CD14-positive monocyte (primary cell): ENCODE results near the gene GPRC5B. TPM values are rescaled to one million over a fixed set of nuclear protein-coding genes. Genes with fewer than 3 reads are reported as not detected.

ENCODE experiments used
- DNase-seq, 3 donors: peaks; one replicate each; pipeline ENCODE4 v3.0.0-alpha.2; 2011 to 2022
- H2AFZ ChIP-seq: 2 replicates; pipeline ENCODE4 v1.6.0; 2012; ENCODE audit warnings: mild to moderate bottlenecking, low read depth, low read length, inconsistent platforms; ENCODE audit not compliant: insufficient read depth, poor library complexity, severe bottlenecking
- H3K27ac ChIP-seq, 2 donors: 1 replicate in 1 of 2; 2 replicates in 1 of 2; pipeline ENCODE4 v1.5.1; 2012 to 2013; ENCODE audit warnings: low read length in 2 of 2, control low read depth in 1 of 2, inconsistent platforms in 1 of 2, low read depth in 1 of 2, mild to moderate bottlenecking in 1 of 2
- H3K27me3 ChIP-seq, 2 donors: one replicate each; pipeline versions ENCODE4 v1.6.0 to v1.6.1; 2011 to 2013; ENCODE audit warnings: low read length in 2 of 2; ENCODE audit not compliant: control insufficient read depth in 2 of 2, insufficient read depth in 2 of 2
- H3K36me3 ChIP-seq, 2 donors: replicated peaks in 1 of 2; 1 replicate in 1 of 2; 2 replicates in 1 of 2; pipeline versions ENCODE4 v1.5.1 to v1.6.1; 2012 to 2013; ENCODE audit warnings: low read length in 2 of 2, control low read depth in 1 of 2, inconsistent platforms in 1 of 2, mild to moderate bottlenecking in 1 of 2; ENCODE audit not compliant: insufficient read depth in 2 of 2, control insufficient read depth in 1 of 2
- H3K4me1 ChIP-seq, 2 donors: 1 replicate in 1 of 2; 2 replicates in 1 of 2; pipeline versions ENCODE4 v1.5.1 to v1.6.1; 2012 to 2013; ENCODE audit warnings: low read length in 2 of 2, control low read depth in 1 of 2, inconsistent platforms in 1 of 2, mild to moderate bottlenecking in 1 of 2, moderate library complexity in 1 of 2; ENCODE audit not compliant: insufficient read depth in 2 of 2, control insufficient read depth in 1 of 2
- H3K4me2 ChIP-seq: replicated peaks from 2 replicates; pipeline ENCODE3; 2012; ENCODE audit warnings: low read length, moderate library complexity, mild to moderate bottlenecking; ENCODE audit not compliant: poor library complexity, severe bottlenecking; ENCODE audit errors: extremely low read depth
- H3K4me3 ChIP-seq, 3 experiments: fragments of 200-600 bp in 1 of 3; sonication (generic) in 1 of 3; replicated peaks in 1 of 3; 1 replicate in 2 of 3; 2 replicates in 1 of 3; pipeline ENCODE4 v1.5.1; 2011 to 2013; ENCODE audit warnings: low read length in 3 of 3, mild to moderate bottlenecking in 3 of 3, control low read depth in 2 of 3, low read depth in 2 of 3, inconsistent platforms in 1 of 3, moderate library complexity in 1 of 3
- H3K79me2 ChIP-seq: 2 replicates; pipeline ENCODE4 v1.6.0; 2012; ENCODE audit warnings: mild to moderate bottlenecking, control low read depth, inconsistent platforms, low read length, moderate library complexity; ENCODE audit not compliant: insufficient read depth
- H3K9ac ChIP-seq: 2 replicates; pipeline ENCODE4 v1.6.0; 2017; ENCODE audit warnings: low read length, mild to moderate bottlenecking; ENCODE audit not compliant: insufficient read depth, poor library complexity, severe bottlenecking
- H3K9me3 ChIP-seq, 2 donors: replicated peaks in 1 of 2; 1 replicate in 1 of 2; 2 replicates in 1 of 2; pipeline versions ENCODE4 v1.5.1 to v1.6.1; 2012 to 2013; ENCODE audit warnings: low read length in 2 of 2, control low read depth in 1 of 2; ENCODE audit not compliant: control insufficient read depth in 1 of 2, insufficient read depth in 1 of 2
- H4K20me1 ChIP-seq: 2 replicates; pipeline ENCODE4 v1.6.0; 2012; ENCODE audit warnings: mild to moderate bottlenecking, low read length, control low read depth, moderate library complexity; ENCODE audit not compliant: insufficient read depth
- H3K27ac Mint-ChIP-seq, 7 donors: one replicate each; pipeline ENCODE4 v1.8.0; 2020; ENCODE audit warnings: mild to moderate bottlenecking in 7 of 7, mixed read lengths in 7 of 7, moderate library complexity in 6 of 7, inconsistent platforms in 2 of 7
- H3K27me3 Mint-ChIP-seq, 3 donors: one replicate each; pipeline ENCODE4 v1.8.0; 2021 to 2022; ENCODE audit warnings: low read depth in 3 of 3, mild to moderate bottlenecking in 3 of 3, mixed read lengths in 3 of 3, moderate library complexity in 3 of 3, inconsistent platforms in 1 of 3
- H3K36me3 Mint-ChIP-seq, 2 donors: one replicate each; pipeline ENCODE4 v1.8.0; 2020; ENCODE audit warnings: mixed read lengths in 2 of 2, inconsistent platforms in 1 of 2, mild to moderate bottlenecking in 1 of 2
- H3K4me1 Mint-ChIP-seq: one replicate; pipeline ENCODE4 v1.8.0; 2020; ENCODE audit warnings: mild to moderate bottlenecking, mixed read lengths
- H3K4me3 Mint-ChIP-seq, 2 donors: one replicate each; pipeline ENCODE4 v1.8.0; 2020; ENCODE audit warnings: mild to moderate bottlenecking in 2 of 2, mixed read lengths in 2 of 2, moderate library complexity in 1 of 2
- H3K9me3 Mint-ChIP-seq, 7 donors: one replicate each; pipeline ENCODE4 v1.8.0; 2020 to 2022; ENCODE audit warnings: mixed read lengths in 7 of 7, mild to moderate bottlenecking in 6 of 7, moderate library complexity in 6 of 7, inconsistent platforms in 2 of 7
- WGBS: methylation state at CpG from one replicate; pipeline ENCODE4 v1.1.5; 2013; ENCODE audit warnings: missing lambda C conversion rate; ENCODE audit not compliant: insufficient coverage; 5-methylcytosine and 5-hydroxymethylcytosine counted together
- intact Hi-C, 2 donors: fragments of 100-400 bp; cut with micrococcal nuclease; formaldehyde crosslinking; loops; one replicate each; pipeline versions ENCODE4 v1.15.0 to v1.15.1; 2023
- polyA plus RNA-seq, 3 donors: library from polyadenylated mRNA; depleted of rRNA in 1 of 3; unstranded in 2 of 3; stranded (reverse) in 1 of 3; fragments of 300-500 nt in 2 of 3; fragments of >200 nt in 1 of 3; fragmentation: Illumina TruSeq in 2 of 3; gene quantifications; 1 replicate in 2 of 3; 2 replicates in 1 of 3; pipeline ENCODE4 v1.2.3, GENCODE V29; 2012 to 2021
- TF ChIP-seq, protein P1 (sequence below): fragments of 200-600 bp; IDR thresholded peaks from one replicate; pipeline ENCODE4 v1.8.0; 2022; ENCODE audit warnings: antibody characterized with exemption, mild to moderate bottlenecking

GPRC5B gene
- polyA plus RNA-seq, 3 donors = 0.06 to 0.24 TPM; not detected in 1

- no peaks in the 10 kb centered on the region for H3K36me3 ChIP-seq
- H3K9ac ChIP-seq = no peak overlapping the region
- Mint-ChIP-seq H3K4me1 (peaks cover 11% of the 10 kb centered on the region), H3K27me3 (peaks cover 4 to 9% (median 9%) of the 10 kb centered on the region in 3 donors), H3K27ac (peak overlapping the region in 1 of 7 donors; percentile 69), H3K36me3 (no peaks in the 10 kb centered on the region), H3K9me3 (peaks cover 0 to 5% (median 0%) of the 10 kb centered on the region in 7 donors), H3K4me3 (no peak overlapping the region)
- H3K4me3 ChIP-seq = no peak overlapping the region
- no peaks in the 10 kb centered on the region for H4K20me1 ChIP-seq
- no peak overlapping the region for H2AFZ ChIP-seq
- no peak overlapping the region for H3K4me2 ChIP-seq
- TF ChIP-seq, protein P1, sequence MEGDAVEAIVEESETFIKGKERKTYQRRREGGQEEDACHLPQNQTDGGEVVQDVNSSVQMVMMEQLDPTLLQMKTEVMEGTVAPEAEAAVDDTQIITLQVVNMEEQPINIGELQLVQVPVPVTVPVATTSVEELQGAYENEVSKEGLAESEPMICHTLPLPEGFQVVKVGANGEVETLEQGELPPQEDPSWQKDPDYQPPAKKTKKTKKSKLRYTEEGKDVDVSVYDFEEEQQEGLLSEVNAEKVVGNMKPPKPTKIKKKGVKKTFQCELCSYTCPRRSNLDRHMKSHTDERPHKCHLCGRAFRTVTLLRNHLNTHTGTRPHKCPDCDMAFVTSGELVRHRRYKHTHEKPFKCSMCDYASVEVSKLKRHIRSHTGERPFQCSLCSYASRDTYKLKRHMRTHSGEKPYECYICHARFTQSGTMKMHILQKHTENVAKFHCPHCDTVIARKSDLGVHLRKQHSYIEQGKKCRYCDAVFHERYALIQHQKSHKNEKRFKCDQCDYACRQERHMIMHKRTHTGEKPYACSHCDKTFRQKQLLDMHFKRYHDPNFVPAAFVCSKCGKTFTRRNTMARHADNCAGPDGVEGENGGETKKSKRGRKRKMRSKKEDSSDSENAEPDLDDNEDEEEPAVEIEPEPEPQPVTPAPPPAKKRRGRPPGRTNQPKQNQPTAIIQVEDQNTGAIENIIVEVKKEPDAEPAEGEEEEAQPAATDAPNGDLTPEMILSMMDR = no peak
- DNase-seq = no peak
- H3K27ac ChIP-seq = no peak overlapping the region
- WGBS = 75% methylated on average over 4 of the region's 12 CpGs
- H3K27me3 ChIP-seq = peaks cover 0 to 2% of the 10 kb centered on the region in 2 donors
- no peaks in the 10 kb centered on the region for H3K4me1 ChIP-seq
- no peaks in the 10 kb centered on the region for H3K9me3 ChIP-seq
- H3K79me2 ChIP-seq = no peaks in the 10 kb centered on the region
- intact Hi-C loops = no loop called here
Measured at GRCh38 chr16:19872935-19873334, 11.7 kb downstream of the GPRC5B start.

- no peak overlapping the region for H3K27ac ChIP-seq
- peaks cover 0 to 2% of the 10 kb centered on the region in 2 donors for H3K27me3 ChIP-seq
- no peak overlapping the region for H3K4me2 ChIP-seq
- no peak for DNase-seq
- no peak overlapping the region for H3K9ac ChIP-seq
- H3K4me3 ChIP-seq = no peak overlapping the region
- Mint-ChIP-seq H3K4me1 (peaks cover 11% of the 10 kb centered on the region), H3K36me3 (no peaks in the 10 kb centered on the region), H3K27ac (peak overlapping the region in 1 of 7 donors; percentile 68), H3K4me3 (no peak overlapping the region), H3K27me3 (peaks cover 4 to 9% (median 9%) of the 10 kb centered on the region in 3 donors), H3K9me3 (peaks cover 0 to 5% (median 0%) of the 10 kb centered on the region in 7 donors)
- intact Hi-C loops = no loop called here
- no peaks in the 10 kb centered on the region for H3K9me3 ChIP-seq
- no peak overlapping the region for H2AFZ ChIP-seq
- H3K4me1 ChIP-seq = no peaks in the 10 kb centered on the region
- 89% methylated on average over 23 of the region's 33 CpGs for WGBS
- TF ChIP-seq, protein P1 = no peak
- no peaks in the 10 kb centered on the region for H4K20me1 ChIP-seq
- no peaks in the 10 kb centered on the region for H3K79me2 ChIP-seq
- no peaks in the 10 kb centered on the region for H3K36me3 ChIP-seq
Measured at GRCh38 chr16:19872179-19872863, 12.3 kb downstream of the GPRC5B start.
